ENCODE data around the gene ABHD14A. TPM values are rescaled to one million over a fixed set of nuclear protein-coding genes. Genes with fewer than 3 reads are reported as not detected.

Gene ABHD14A
- total and polyA plus RNA-seq, 2 of the 13 experiments (the other 11 are each of a cell fraction or from before 2014, with no cell fraction given), result 29.5 to 46.9 TPM

DNA sequence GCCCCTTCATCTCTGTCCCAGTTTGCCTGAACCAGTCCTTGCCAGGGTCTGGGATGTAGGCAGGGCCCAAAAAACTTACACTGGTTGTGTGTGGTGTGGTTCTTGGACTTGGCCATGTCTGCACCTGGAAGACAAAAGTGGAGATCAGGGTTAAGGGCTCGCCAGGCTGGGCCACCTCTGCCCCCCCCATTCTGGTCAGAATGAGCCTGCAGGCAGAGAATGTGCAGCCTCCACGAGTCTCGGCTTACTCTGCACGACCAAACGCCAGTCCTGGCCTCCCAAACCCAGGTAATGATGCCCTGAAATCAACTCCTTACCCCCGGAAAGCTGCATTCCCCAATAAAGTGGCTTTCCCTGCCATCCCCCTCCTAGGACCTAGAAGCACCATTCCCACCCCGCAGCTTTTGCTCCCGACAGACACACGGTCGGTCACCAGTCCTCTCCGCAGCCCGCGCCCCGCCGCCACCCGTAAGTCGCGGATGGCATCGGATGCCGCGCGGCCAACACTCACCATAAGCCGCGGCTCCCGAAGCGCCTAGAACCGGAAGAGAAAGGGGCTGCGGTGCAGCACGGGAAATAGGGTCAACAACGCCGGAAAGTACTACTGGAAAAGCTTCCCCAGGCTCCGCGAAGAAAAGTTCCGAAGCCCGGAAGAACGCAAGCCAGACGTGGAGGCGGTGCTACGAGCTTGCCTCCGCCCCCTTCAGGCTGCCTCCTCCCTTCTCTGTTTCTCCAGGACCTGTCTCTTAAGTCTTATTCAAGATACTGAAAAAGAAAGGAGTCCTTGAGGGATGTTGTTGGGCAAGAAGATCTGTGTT, 20.7 kb downstream of the ABHD14A start, which contains the start of gene RPL29 (continued):
- TF ChIP-seq, protein P1, sequence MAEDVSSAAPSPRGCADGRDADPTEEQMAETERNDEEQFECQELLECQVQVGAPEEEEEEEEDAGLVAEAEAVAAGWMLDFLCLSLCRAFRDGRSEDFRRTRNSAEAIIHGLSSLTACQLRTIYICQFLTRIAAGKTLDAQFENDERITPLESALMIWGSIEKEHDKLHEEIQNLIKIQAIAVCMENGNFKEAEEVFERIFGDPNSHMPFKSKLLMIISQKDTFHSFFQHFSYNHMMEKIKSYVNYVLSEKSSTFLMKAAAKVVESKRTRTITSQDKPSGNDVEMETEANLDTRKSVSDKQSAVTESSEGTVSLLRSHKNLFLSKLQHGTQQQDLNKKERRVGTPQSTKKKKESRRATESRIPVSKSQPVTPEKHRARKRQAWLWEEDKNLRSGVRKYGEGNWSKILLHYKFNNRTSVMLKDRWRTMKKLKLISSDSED (CRISPR knock-in tag; IDR thresholded peaks at IDR 0.05), result no peak; the same call in 1 of the 2 replicates
- TF ChIP-seq NR2F1 (CRISPR knock-in tag; IDR thresholded peaks at IDR 0.05) (peak in 1 of 2 experiments; percentile 40; a peak in 1 of 4 replicates), ZNF33A (CRISPR knock-in tag; IDR thresholded peaks at IDR 0.05; ENCODE audit: borderline replicate concordance) (0 out of 2 replicates have a peak, but pooled peaks have one; percentile 18), ZNF263 (CRISPR knock-in tag; IDR thresholded peaks at IDR 0.05) (peak; percentile 70), GPN1 (CRISPR knock-in tag; IDR thresholded peaks at IDR 0.05; ENCODE audit: borderline replicate concordance) (no peak; the same call in 1 of the 2 replicates), ZNF878 (CRISPR knock-in tag; IDR thresholded peaks at IDR 0.05) (peak; percentile 76; the same call in 1 of the 2 replicates), ISL2 (CRISPR knock-in tag; IDR thresholded peaks at IDR 0.05) (peak; percentile 89), NCOA5 (CRISPR knock-in tag; IDR thresholded peaks at IDR 0.05) (no peak), ZNF558 (CRISPR knock-in tag; IDR thresholded peaks at IDR 0.05; ENCODE audit: borderline replicate concordance) (peak; percentile 81; the same call in 1 of the 2 replicates), DPF2 (CRISPR knock-in tag; IDR thresholded peaks at IDR 0.05; ENCODE audit: borderline replicate concordance, low read depth) (no peak)
- TF ChIP-seq, protein P2, sequence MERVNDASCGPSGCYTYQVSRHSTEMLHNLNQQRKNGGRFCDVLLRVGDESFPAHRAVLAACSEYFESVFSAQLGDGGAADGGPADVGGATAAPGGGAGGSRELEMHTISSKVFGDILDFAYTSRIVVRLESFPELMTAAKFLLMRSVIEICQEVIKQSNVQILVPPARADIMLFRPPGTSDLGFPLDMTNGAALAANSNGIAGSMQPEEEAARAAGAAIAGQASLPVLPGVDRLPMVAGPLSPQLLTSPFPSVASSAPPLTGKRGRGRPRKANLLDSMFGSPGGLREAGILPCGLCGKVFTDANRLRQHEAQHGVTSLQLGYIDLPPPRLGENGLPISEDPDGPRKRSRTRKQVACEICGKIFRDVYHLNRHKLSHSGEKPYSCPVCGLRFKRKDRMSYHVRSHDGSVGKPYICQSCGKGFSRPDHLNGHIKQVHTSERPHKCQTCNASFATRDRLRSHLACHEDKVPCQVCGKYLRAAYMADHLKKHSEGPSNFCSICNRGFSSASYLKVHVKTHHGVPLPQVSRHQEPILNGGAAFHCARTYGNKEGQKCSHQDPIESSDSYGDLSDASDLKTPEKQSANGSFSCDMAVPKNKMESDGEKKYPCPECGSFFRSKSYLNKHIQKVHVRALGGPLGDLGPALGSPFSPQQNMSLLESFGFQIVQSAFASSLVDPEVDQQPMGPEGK (CRISPR knock-in tag; IDR thresholded peaks at IDR 0.05), result peak; percentile 54
- TF ChIP-seq, protein P3, sequence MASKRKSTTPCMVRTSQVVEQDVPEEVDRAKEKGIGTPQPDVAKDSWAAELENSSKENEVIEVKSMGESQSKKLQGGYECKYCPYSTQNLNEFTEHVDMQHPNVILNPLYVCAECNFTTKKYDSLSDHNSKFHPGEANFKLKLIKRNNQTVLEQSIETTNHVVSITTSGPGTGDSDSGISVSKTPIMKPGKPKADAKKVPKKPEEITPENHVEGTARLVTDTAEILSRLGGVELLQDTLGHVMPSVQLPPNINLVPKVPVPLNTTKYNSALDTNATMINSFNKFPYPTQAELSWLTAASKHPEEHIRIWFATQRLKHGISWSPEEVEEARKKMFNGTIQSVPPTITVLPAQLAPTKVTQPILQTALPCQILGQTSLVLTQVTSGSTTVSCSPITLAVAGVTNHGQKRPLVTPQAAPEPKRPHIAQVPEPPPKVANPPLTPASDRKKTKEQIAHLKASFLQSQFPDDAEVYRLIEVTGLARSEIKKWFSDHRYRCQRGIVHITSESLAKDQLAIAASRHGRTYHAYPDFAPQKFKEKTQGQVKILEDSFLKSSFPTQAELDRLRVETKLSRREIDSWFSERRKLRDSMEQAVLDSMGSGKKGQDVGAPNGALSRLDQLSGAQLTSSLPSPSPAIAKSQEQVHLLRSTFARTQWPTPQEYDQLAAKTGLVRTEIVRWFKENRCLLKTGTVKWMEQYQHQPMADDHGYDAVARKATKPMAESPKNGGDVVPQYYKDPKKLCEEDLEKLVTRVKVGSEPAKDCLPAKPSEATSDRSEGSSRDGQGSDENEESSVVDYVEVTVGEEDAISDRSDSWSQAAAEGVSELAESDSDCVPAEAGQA (IDR thresholded peaks at IDR 0.05; ENCODE audit: low read depth), result peak; percentile 85; the same call in 1 of the 2 replicates
- TF ChIP-seq, protein P3 (CRISPR knock-in tag; IDR thresholded peaks at IDR 0.05; ENCODE audit: borderline replicate concordance), result peak; percentile 64; the same call in 1 of the 2 replicates
- TF ChIP-seq, protein P4, sequence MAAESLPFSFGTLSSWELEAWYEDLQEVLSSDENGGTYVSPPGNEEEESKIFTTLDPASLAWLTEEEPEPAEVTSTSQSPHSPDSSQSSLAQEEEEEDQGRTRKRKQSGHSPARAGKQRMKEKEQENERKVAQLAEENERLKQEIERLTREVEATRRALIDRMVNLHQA (CRISPR knock-in tag; IDR thresholded peaks at IDR 0.05), result no peak
- TF ChIP-seq, protein P5, sequence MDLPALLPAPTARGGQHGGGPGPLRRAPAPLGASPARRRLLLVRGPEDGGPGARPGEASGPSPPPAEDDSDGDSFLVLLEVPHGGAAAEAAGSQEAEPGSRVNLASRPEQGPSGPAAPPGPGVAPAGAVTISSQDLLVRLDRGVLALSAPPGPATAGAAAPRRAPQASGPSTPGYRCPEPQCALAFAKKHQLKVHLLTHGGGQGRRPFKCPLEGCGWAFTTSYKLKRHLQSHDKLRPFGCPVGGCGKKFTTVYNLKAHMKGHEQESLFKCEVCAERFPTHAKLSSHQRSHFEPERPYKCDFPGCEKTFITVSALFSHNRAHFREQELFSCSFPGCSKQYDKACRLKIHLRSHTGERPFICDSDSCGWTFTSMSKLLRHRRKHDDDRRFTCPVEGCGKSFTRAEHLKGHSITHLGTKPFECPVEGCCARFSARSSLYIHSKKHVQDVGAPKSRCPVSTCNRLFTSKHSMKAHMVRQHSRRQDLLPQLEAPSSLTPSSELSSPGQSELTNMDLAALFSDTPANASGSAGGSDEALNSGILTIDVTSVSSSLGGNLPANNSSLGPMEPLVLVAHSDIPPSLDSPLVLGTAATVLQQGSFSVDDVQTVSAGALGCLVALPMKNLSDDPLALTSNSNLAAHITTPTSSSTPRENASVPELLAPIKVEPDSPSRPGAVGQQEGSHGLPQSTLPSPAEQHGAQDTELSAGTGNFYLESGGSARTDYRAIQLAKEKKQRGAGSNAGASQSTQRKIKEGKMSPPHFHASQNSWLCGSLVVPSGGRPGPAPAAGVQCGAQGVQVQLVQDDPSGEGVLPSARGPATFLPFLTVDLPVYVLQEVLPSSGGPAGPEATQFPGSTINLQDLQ (CRISPR knock-in tag; IDR thresholded peaks at IDR 0.05), result peak; percentile 95

All from HepG2 (cell line).